ENCODE data around the gene PSTK. TPM values are rescaled to one million over a fixed set of nuclear protein-coding genes. Genes with fewer than 3 reads are reported as not detected.

Gene PSTK
- total and polyA plus RNA-seq, 2 of the 13 experiments (the other 11 are each of a cell fraction or from before 2014, with no cell fraction given), result 8.2 to 9.3 TPM

DNA sequence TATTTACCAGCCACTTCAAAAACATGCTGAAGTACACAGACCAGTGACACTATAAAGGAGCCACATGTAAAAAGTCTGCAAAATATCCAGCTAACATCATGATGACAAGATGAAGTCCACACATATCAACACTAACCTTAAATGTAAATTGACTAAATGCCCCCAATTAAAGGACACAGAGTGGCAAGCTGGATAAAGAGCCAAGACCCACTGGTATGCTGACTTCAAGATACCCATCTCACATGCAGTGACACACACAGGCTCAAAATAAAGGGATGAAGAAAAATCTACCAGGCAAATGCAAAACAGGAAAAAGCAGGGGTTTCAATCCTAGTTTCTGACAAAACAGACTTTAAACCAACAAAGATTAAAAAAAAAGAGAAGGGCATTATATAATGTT lies 13.3 kb upstream of the PSTK start (continued):
- TF ChIP-seq ZNF510 (CRISPR knock-in tag; IDR thresholded peaks at IDR 0.05; ENCODE audit: low read depth) (no peak), XBP1 (CRISPR knock-in tag; IDR thresholded peaks at IDR 0.05) (no peak), PHF8 (CRISPR knock-in tag; IDR thresholded peaks at IDR 0.05) (no peak), IRF1 (CRISPR knock-in tag; IDR thresholded peaks at IDR 0.05; ENCODE audit: low read depth) (no peak), NFIC (IDR thresholded peaks at IDR 0.05; ENCODE audit: low read length) (no peak), ZNF547 (CRISPR knock-in tag; IDR thresholded peaks at IDR 0.05) (no peak)

DNA sequence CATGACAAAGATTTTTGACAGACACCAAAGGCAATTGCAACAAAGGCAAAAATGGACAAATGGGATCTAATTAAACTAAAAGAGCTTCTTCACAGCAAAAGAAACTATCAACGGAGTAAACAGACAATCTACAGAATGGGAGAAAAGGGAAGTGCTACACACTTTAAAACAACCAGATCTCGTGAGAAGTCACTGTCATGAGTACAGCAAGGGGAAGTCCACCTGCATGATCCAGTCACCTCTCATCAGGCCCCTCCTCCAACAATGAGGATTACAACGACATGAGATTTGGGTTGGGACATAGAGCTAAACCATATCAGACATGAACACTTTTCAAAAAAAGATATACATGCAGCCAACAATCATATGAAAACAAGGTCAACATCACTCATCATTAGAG lies 11.5 kb upstream of the PSTK start:
- no peak overlapping the region for H3K27ac ChIP-seq (ENCODE audit: extremely low read length, insufficient read depth, low read length)
- no peak overlapping the region for H3K4me2 ChIP-seq (ENCODE audit: low read depth, low read length)
- CTCF ChIA-PET (ENCODE audit: low intra/inter-chr PET ratio, low total read pairs), result no interaction called here
- peaks cover 50% of the 10 kb centered on the region for H3K9me3 ChIP-seq (ENCODE audit: low read length)
- ATAC-seq (no peak), DNase-seq (ENCODE audit: low spot score) (no peak), FAIRE-seq (no peak)
- H3K36me3 ChIP-seq (replicated peaks in 1 of 2; ENCODE audit: control insufficient read depth in 1 of 2, insufficient read depth in 2 of 2, low read length in 2 of 2), result no peaks in the 10 kb centered on the region; a peak in 1 of 5 replicates
- no peak for TF ChIP-seq ZNF350 (CRISPR knock-in tag; IDR thresholded peaks at IDR 0.05; ENCODE audit: borderline replicate concordance, low read depth)
- TF ChIP-seq ZSCAN29 (CRISPR knock-in tag; conservative IDR thresholded peaks at IDR 0.05), result no peak
- TF ChIP-seq ZFP36 (IDR thresholded peaks at IDR 0.05; ENCODE audit: borderline replicate concordance, low read depth, low read length, partially characterized antibody), result no peak
- no peak for TF ChIP-seq ZNF451 (CRISPR knock-in tag; IDR thresholded peaks at IDR 0.05)
- TF ChIP-seq NFIB (CRISPR knock-in tag; IDR thresholded peaks at IDR 0.05; ENCODE audit: borderline replicate concordance), result no peak
- peak; percentile 96 for TF ChIP-seq ZNF556 (CRISPR knock-in tag; IDR thresholded peaks at IDR 0.05; ENCODE audit: borderline replicate concordance)
- no peak for TF ChIP-seq ZNF333 (CRISPR knock-in tag; IDR thresholded peaks at IDR 0.05; ENCODE audit: borderline replicate concordance)
- TF ChIP-seq NCOR1 (IDR thresholded peaks at IDR 0.05; ENCODE audit: borderline replicate concordance, low read length), result no peak
- no peak overlapping the region for H3K9ac ChIP-seq (ENCODE audit: insufficient read depth, low read depth, low read length)
- in situ Hi-C loops (cut with HindIII; ENCODE audit: extremely low pct_ligation_motif_present, low pct_unique_long_range_greater_than_20kb), result no loop called here
- H3K27me3 ChIP-seq (ENCODE audit: control insufficient read depth in 1 of 2, insufficient read depth in 2 of 2, low read length in 2 of 2), result no peaks in the 10 kb centered on the region
- intact Hi-C loops (cut with micrococcal nuclease; ENCODE audit: unreplicated experiment), result no loop called here
- WGBS (ENCODE audit: low lambda C conversion rate), result 30% methylated on average over 3 of the region's 3 CpGs
- BruUV-seq (replicated peaks), result no TSS peak
- H3K4me3 ChIP-seq (replicated peaks in 1 of 3; ENCODE audit: insufficient read depth in 1 of 3, low read depth in 2 of 3, low read length in 3 of 3), result no peak overlapping the region
- H2AFZ ChIP-seq (ENCODE audit: low read length), result no peak overlapping the region
- H3K79me2 ChIP-seq (ENCODE audit: insufficient read depth, low read length), result no peaks in the 10 kb centered on the region
- no peaks in the 10 kb centered on the region for H4K20me1 ChIP-seq (ENCODE audit: insufficient read depth, low read length)
- POLR2A ChIA-PET, result interaction anchor here (1.3 kb wide), 1 partner anchor 11 kb away, joined by 3 read pairs; the partner anchor contains the start of gene PSTK
- H3K4me1 ChIP-seq (ENCODE audit: insufficient read depth, low read length), result peaks cover 19% of the 10 kb centered on the region
